GM19463 (cell line): ENCODE measurements around the gene KRT3.

Experiments used
- ATAC-seq: cut with Tn5 transposase; IDR thresholded peaks from one replicate; pipeline ENCODE4 v1.9.1; 2021; ENCODE audit warnings: mild to moderate bottlenecking, moderate library complexity; ENCODE audit not compliant: unreplicated experiment

KRT3 gene

GRCh38 chr12:52827499-52828090, 31.7 kb upstream of the KRT3 start:
- no peak for ATAC-seq

GRCh38 chr12:52826611-52827498, 30.9 kb upstream of the KRT3 start:
- no peak for ATAC-seq

GRCh38 chr12:52825961-52826360, 30.0 kb upstream of the KRT3 start:
- no peak for ATAC-seq

GRCh38 chr12:52824741-52825410, 29.0 kb upstream of the KRT3 start:
- ATAC-seq = no peak

GRCh38 chr12:52823761-52824450, 28.0 kb upstream of the KRT3 start:
- ATAC-seq = no peak

- no peak for ATAC-seq
These were observed 27.0 kb upstream of the KRT3 start for GRCh38 chr12:52822771-52823510.

- ATAC-seq = no peak
These were observed 26.1 kb upstream of the KRT3 start for GRCh38 chr12:52821826-52822660.

GRCh38 chr12:52821071-52821730, 25.3 kb upstream of the KRT3 start:
- no peak for ATAC-seq

- no peak for ATAC-seq
These were observed 24.6 kb upstream of the KRT3 start for GRCh38 chr12:52820521-52820920.

GRCh38 chr12:52819731-52820510, 24.0 kb upstream of the KRT3 start:
- ATAC-seq = no peak

GRCh38 chr12:52818887-52819420, 23.0 kb upstream of the KRT3 start:
- ATAC-seq = no peak

- ATAC-seq = no peak
These were observed 22.5 kb upstream of the KRT3 start for GRCh38 chr12:52818388-52818787.

- no peak for ATAC-seq
These were observed 21.9 kb upstream of the KRT3 start for GRCh38 chr12:52817699-52818238.

GRCh38 chr12:52817003-52817698, 21.2 kb upstream of the KRT3 start:
- no peak for ATAC-seq

GRCh38 chr12:52815676-52816588, 20.0 kb upstream of the KRT3 start:
- no peak for ATAC-seq

- no peak for ATAC-seq
These were observed 19.2 kb upstream of the KRT3 start for GRCh38 chr12:52815161-52815560.
